A549 (cell line): ENCODE data around the gene EXOC6. TPM values are rescaled to one million over a fixed set of nuclear protein-coding genes. Genes with fewer than 3 reads are reported as not detected.
A peak's percentile ranks its signal among the peaks of the same experiment; 100 is the strongest.

Source experiments
- ATAC-seq, 2 experiments: fragments of 200-7000 bp in 1 of 2; fragments of >200 bp in 1 of 2; cut with Nextera tagmentation in 1 of 2; cut with Tn5 transposase in 1 of 2; 3 replicates each; pipeline versions ENCODE4 v1.8.0 to v1.9.1; 2018 to 2020; ENCODE audit warnings: mild to moderate bottlenecking in 1 of 2, moderate library complexity in 1 of 2
- CTCF ChIA-PET: fragments of 300-600 bp; sonication (Branson Sonifier 250); formaldehyde crosslinking; extraction: SDS; loops from one replicate; lab custom pipeline; 2021; ENCODE audit warnings: antibody characterized with exemption, inconsistent platforms; lab: Yijun Ruan, JAX
- POLR2A ChIA-PET: fragments of 350-600 bp; formaldehyde crosslinking; extraction: SDS; loops from one replicate; lab custom pipeline; 2021; ENCODE audit warnings: antibody characterized with exemption, inconsistent platforms; lab: Yijun Ruan, JAX
- DNase-seq, 2 experiments: peaks; one replicate each; pipeline versions ENCODE4 v3.0.0 to v3.0.0-alpha.2; 2011 to 2016; ENCODE audit warnings: low read depth in 1 of 2, low spot score in 1 of 2
- FAIRE-seq: peaks from 2 replicates; lab custom pipeline; 2011; peaks lifted over from hg19 to GRCh38; lab: Jason Lieb, UNC
- H3K27ac ChIP-seq, 2 experiments: fragments of >200 bp; sonication (Bioruptor Twin); formaldehyde crosslinking; 3 replicates each; pipeline ENCODE4 v1.5.1; 2016 to 2017
- H3K4me1 ChIP-seq: fragments of >200 bp; sonication (Bioruptor Twin); formaldehyde crosslinking; 3 replicates; pipeline ENCODE4 v1.6.1; 2016
- H3K4me2 ChIP-seq: fragments of >200 bp; sonication (Bioruptor Twin); formaldehyde crosslinking; 3 replicates; pipeline ENCODE4 v1.6.1; 2016
- H3K4me3 ChIP-seq: fragments of >200 bp; sonication (Bioruptor Twin); formaldehyde crosslinking; 3 replicates; pipeline ENCODE4 v1.5.1; 2016
- H3K9me3 ChIP-seq: fragments of >200 bp; sonication (Bioruptor Twin); formaldehyde crosslinking; 3 replicates; pipeline ENCODE4 v1.6.1; 2016
- CHD4 ChIP-seq: fragments of 200-600 bp; sonication (generic); IDR thresholded peaks from 2 replicates; pipeline ENCODE4 v1.6.1; 2016; ENCODE audit warnings: antibody characterized with exemption, mild to moderate bottlenecking, borderline replicate concordance
- CTCF ChIP-seq: fragments of >200 bp; sonication (Bioruptor Twin); formaldehyde crosslinking; IDR thresholded peaks from 3 replicates; pipeline ENCODE4 v1.5.1; 2016
- EHF ChIP-seq: fragments of 250-450 bp; sonication (Bioruptor Pico); IDR thresholded peaks from 2 replicates; pipeline ENCODE4 v1.5.0; 2020; ENCODE audit warnings: mild to moderate bottlenecking
- ELK1 ChIP-seq: fragments of 150-350 bp; IDR thresholded peaks from 2 replicates; pipeline ENCODE4 v1.6.1; 2014; ENCODE audit warnings: low read depth, mild to moderate bottlenecking, low read length
- EP300 ChIP-seq, 2 experiments: fragments of >200 bp; sonication (Bioruptor Twin); formaldehyde crosslinking; IDR thresholded peaks; 2 replicates in 1 of 2; 3 replicates in 1 of 2; pipeline ENCODE4 v1.6.1; 2016 to 2017
- HEYL ChIP-seq: fragments of 250-450 bp; sonication (Bioruptor Pico); IDR thresholded peaks from 2 replicates; pipeline ENCODE4 v1.8.0; 2021; ENCODE audit warnings: mild to moderate bottlenecking, moderate library complexity
- JUNB ChIP-seq: fragments of >200 bp; sonication (Bioruptor Twin); formaldehyde crosslinking; IDR thresholded peaks from 2 replicates; pipeline ENCODE4 v1.6.1; 2016
- MAZ ChIP-seq: fragments of 150-350 bp; IDR thresholded peaks from 2 replicates; pipeline ENCODE4 v1.6.1; 2014; ENCODE audit warnings: antibody characterized with exemption, low read depth, low read length, borderline replicate concordance
- NR3C1 ChIP-seq: fragments of >200 bp; sonication (Bioruptor Twin); formaldehyde crosslinking; IDR thresholded peaks from 3 replicates; pipeline ENCODE4 v1.6.1; 2017
- RAD21 ChIP-seq, 2 experiments: fragments of >200 bp in 1 of 2; sonication (Bioruptor Twin) in 1 of 2; formaldehyde crosslinking in 1 of 2; IDR thresholded peaks in 1 of 2; conservative IDR thresholded peaks in 1 of 2; 2 replicates in 1 of 2; 3 replicates in 1 of 2; pipeline ENCODE4 v1.6.1; 2012 to 2018; ENCODE audit warnings: inconsistent platforms in 1 of 2
- REST ChIP-seq: fragments of 200-600 bp; sonication (generic); IDR thresholded peaks from 2 replicates; pipeline ENCODE4 v1.6.1; 2016; ENCODE audit warnings: antibody characterized with exemption, mild to moderate bottlenecking, moderate library complexity
- RFX5 ChIP-seq: fragments of 450-650 bp; IDR thresholded peaks from 2 replicates; pipeline ENCODE4 v1.7.1; 2014; ENCODE audit warnings: antibody characterized with exemption, mild to moderate bottlenecking, moderate library complexity
- SMC3 ChIP-seq: fragments of >200 bp; sonication (Bioruptor Twin); formaldehyde crosslinking; IDR thresholded peaks from 3 replicates; pipeline ENCODE4 v1.6.1; 2018; ENCODE audit warnings: inconsistent platforms
- WGBS: methylation state at CpG from one replicate; pipeline ENCODE4 v1.1.6; 2017; ENCODE audit errors: missing lambda C conversion rate; 5-methylcytosine and 5-hydroxymethylcytosine counted together
- polyA plus RNA-seq, 4 experiments: library from polyadenylated mRNA; depleted of rRNA in 3 of 4; stranded (reverse); fragments of >200 nt; fragmentation: RNase III in 1 of 4; extraction: RNeasy Plus Mini Kit Qiagen cat#74134 plus additional on column Dnase treatment in 1 of 4; gene quantifications; 2 replicates in 3 of 4; 3 replicates in 1 of 4; pipeline ENCODE4 v1.2.3, GENCODE V29; 2011 to 2017
- TF ChIP-seq, protein P1 (sequence below): fragments of >200 bp; sonication (Bioruptor Twin); formaldehyde crosslinking; IDR thresholded peaks from 2 replicates; pipeline ENCODE4 v1.6.1; 2016
- TF ChIP-seq, protein P2 (sequence below): fragments of >200 bp; sonication (Bioruptor Twin); formaldehyde crosslinking; IDR thresholded peaks from 3 replicates; pipeline ENCODE4 v1.6.1; 2016
- TF ChIP-seq, protein P3 (sequence below): fragments of 250-450 bp; sonication (Bioruptor Pico); IDR thresholded peaks from 2 replicates; pipeline ENCODE4 v1.5.0; 2020; ENCODE audit warnings: low read depth, mild to moderate bottlenecking, moderate library complexity

The EXOC6 gene
- polyA plus RNA-seq, 2 of the 4 experiments (the other 2 are of a cell fraction), result 16.8 to 48.5 TPM

DNA sequence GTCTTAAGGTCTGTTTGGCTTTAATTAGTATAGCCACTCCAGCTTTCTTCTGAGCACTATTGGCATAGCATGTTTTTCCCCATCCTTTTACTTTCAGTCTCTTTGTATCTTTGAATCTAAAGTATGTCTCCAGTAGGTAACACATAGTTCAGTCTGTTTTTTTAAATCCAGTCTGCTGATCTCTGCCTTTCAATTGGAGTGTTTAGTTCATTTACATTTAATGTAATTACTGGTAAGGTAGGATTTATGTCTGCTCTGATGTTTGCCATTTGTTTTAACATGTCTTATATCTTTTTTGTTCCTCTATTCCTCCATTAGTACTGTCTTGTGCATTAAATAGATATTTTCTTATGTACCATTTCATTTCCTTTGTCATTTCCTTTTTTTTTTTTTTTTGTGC is 72.5 kb downstream of the EXOC6 start:
- CTCF ChIA-PET, result no interaction called here
- no peak for FAIRE-seq
- TF ChIP-seq MAZ (no peak), RFX5 (no peak), CHD4 (no peak), EHF (CRISPR knock-in tag) (no peak), CTCF (no peak), REST (no peak), EP300 (IDR thresholded peaks at IDR 0.05) (no peak), SMC3 (no peak), ELK1 (no peak), HEYL (CRISPR knock-in tag) (no peak), RAD21 (conservative IDR thresholded peaks at IDR 0.05 in 1 of 2, IDR thresholded peaks at IDR 0.05 in 1 of 2) (no peak)
- TF ChIP-seq, protein P1, sequence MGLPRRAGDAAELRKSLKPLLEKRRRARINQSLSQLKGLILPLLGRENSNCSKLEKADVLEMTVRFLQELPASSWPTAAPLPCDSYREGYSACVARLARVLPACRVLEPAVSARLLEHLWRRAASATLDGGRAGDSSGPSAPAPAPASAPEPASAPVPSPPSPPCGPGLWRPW, result no peak
- TF ChIP-seq, protein P2, sequence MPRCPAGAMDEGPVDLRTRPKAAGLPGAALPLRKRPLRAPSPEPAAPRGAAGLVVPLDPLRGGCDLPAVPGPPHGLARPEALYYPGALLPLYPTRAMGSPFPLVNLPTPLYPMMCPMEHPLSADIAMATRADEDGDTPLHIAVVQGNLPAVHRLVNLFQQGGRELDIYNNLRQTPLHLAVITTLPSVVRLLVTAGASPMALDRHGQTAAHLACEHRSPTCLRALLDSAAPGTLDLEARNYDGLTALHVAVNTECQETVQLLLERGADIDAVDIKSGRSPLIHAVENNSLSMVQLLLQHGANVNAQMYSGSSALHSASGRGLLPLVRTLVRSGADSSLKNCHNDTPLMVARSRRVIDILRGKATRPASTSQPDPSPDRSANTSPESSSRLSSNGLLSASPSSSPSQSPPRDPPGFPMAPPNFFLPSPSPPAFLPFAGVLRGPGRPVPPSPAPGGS, result no peak
- TF ChIP-seq, all 56 proteins: peak for 0
- POLR2A ChIA-PET, result no interaction called here
- H3K4me3 ChIP-seq, result no peak overlapping the region
- ATAC-seq (no peak), DNase-seq (no peak)
- H3K4me1 ChIP-seq, result no peaks in the 10 kb centered on the region
- no peak overlapping the region for H3K27ac ChIP-seq
- H3K4me2 ChIP-seq, result no peak overlapping the region
- H3K9me3 ChIP-seq, result peaks cover 13% of the 10 kb centered on the region; the same call in 2 of the 3 replicates

GRCh38 chr10:92923416-92923815 is 75.1 kb downstream of the EXOC6 start:
- TF ChIP-seq, protein P3, sequence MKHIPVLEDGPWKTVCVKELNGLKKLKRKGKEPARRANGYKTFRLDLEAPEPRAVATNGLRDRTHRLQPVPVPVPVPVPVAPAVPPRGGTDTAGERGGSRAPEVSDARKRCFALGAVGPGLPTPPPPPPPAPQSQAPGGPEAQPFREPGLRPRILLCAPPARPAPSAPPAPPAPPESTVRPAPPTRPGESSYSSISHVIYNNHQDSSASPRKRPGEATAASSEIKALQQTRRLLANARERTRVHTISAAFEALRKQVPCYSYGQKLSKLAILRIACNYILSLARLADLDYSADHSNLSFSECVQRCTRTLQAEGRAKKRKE (CRISPR knock-in tag), result no peak
- no peak for TF ChIP-seq NR3C1
- no peak for TF ChIP-seq JUNB
- TF ChIP-seq, all 56 proteins: peak for 0
- FAIRE-seq (peak; percentile 13), DNase-seq (no peak), ATAC-seq (no peak)
- H3K4me1 ChIP-seq, result no peaks in the 10 kb centered on the region
- no peak overlapping the region for H3K4me2 ChIP-seq
- 100% methylated on average over 1 of the region's 1 CpG for WGBS
- no peak overlapping the region for H3K4me3 ChIP-seq
- CTCF ChIA-PET, result interaction anchor here (0.9 to 1.4 kb wide), 4 partner anchors 8 to 157 kb away, joined by 3 to 6 read pairs (median 3); no protein-coding TSS in a partner anchor
- POLR2A ChIA-PET, result no interaction called here
- no peak overlapping the region for H3K27ac ChIP-seq
- peaks cover 13% of the 10 kb centered on the region; the same call in 2 of the 3 replicates for H3K9me3 ChIP-seq
